Peyer's patch (tissue), 4 donors: ENCODE results near the gene PRSS53.

Source experiments
- POLR2A ChIP-seq, 2 donors: fragments of 450-650 bp; IDR thresholded peaks; one replicate each; pipeline ENCODE4 v1.5.1; 2017; ENCODE audit warnings: antibody characterized with exemption in 2 of 2, mild to moderate bottlenecking in 2 of 2, moderate library complexity in 2 of 2
- TF ChIP-seq, protein P1 (sequence below), 6 experiments: fragments of 450-650 bp in 4 of 6; fragments of 200-600 bp in 2 of 6; sonication (generic) in 1 of 6; IDR thresholded peaks; one replicate each; pipeline ENCODE4 v1.5.1; 2017 to 2019; ENCODE audit warnings: antibody characterized with exemption in 6 of 6, mild to moderate bottlenecking in 3 of 6, moderate library complexity in 1 of 6

DNA sequence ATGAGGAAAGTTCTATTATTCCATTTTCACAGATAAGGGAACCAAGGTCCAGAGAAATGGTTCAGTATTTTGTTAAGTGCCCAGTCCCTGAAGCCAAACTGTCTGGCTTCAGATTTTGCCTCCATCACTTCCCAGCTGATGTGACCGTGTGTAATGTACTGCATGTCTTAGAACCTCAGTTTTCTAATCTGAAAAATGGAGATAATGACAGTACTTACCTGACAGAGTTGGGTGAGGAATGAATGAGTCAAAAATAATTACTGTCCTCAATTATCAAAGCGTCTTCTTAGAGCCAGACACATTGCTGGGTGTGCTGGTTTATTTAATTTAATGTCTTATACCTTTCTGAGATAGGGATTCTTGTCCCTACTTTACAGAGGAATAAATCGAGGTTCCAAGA is 21.4 kb downstream of the PRSS53 start:
- TF ChIP-seq, protein P1, sequence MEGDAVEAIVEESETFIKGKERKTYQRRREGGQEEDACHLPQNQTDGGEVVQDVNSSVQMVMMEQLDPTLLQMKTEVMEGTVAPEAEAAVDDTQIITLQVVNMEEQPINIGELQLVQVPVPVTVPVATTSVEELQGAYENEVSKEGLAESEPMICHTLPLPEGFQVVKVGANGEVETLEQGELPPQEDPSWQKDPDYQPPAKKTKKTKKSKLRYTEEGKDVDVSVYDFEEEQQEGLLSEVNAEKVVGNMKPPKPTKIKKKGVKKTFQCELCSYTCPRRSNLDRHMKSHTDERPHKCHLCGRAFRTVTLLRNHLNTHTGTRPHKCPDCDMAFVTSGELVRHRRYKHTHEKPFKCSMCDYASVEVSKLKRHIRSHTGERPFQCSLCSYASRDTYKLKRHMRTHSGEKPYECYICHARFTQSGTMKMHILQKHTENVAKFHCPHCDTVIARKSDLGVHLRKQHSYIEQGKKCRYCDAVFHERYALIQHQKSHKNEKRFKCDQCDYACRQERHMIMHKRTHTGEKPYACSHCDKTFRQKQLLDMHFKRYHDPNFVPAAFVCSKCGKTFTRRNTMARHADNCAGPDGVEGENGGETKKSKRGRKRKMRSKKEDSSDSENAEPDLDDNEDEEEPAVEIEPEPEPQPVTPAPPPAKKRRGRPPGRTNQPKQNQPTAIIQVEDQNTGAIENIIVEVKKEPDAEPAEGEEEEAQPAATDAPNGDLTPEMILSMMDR (IDR thresholded peaks at IDR 0.05), result no peak
- TF ChIP-seq POLR2A (IDR thresholded peaks at IDR 0.05), result no peak
